HCT116 (cell line): ENCODE results near the gene SSMEM1.

ENCODE experiments used
- CEBPB ChIP-seq: IDR thresholded peaks from 2 replicates; pipeline ENCODE4 v1.6.1; 2012; ENCODE audit warnings: low read depth
- CTCF ChIP-seq, 3 experiments: fragments of 200-600 bp in 1 of 3; sonication (generic) in 1 of 3; IDR thresholded peaks in 2 of 3; conservative IDR thresholded peaks in 1 of 3; 2 replicates each; pipeline ENCODE4 v1.5.1; 2012 to 2017; ENCODE audit warnings: low read depth in 2 of 3, low read length in 2 of 3, antibody characterized with exemption in 1 of 3, borderline replicate concordance in 1 of 3, control low read depth in 1 of 3, mild to moderate bottlenecking in 1 of 3, mixed read lengths in 1 of 3, mixed run types in 1 of 3, moderate library complexity in 1 of 3; ENCODE audit not compliant: insufficient read depth in 1 of 3
- ELF1 ChIP-seq: IDR thresholded peaks from 2 replicates; pipeline ENCODE4 v1.6.1; 2012; ENCODE audit warnings: low read depth, borderline replicate concordance
- EZH2 ChIP-seq: fragments of 200-600 bp; sonication (generic); IDR thresholded peaks from 2 replicates; pipeline ENCODE4 v1.6.1; 2017; ENCODE audit warnings: antibody characterized with exemption, mixed run types
- MAX ChIP-seq: IDR thresholded peaks from 2 replicates; pipeline ENCODE4 v1.6.1; 2012
- POLR2A ChIP-seq: IDR thresholded peaks from 2 replicates; pipeline ENCODE4 v1.7.0; 2011; ENCODE audit warnings: borderline replicate concordance; ENCODE audit not compliant: insufficient read depth, insufficient read length; ENCODE audit errors: extremely low read depth
- POLR2AphosphoS5 ChIP-seq: IDR thresholded peaks from 2 replicates; pipeline ENCODE4 v1.6.1; 2011; ENCODE audit warnings: mild to moderate bottlenecking, low read depth, low read length, moderate library complexity
- RAD21 ChIP-seq: IDR thresholded peaks from 2 replicates; pipeline ENCODE4 v1.6.1; 2012; ENCODE audit warnings: low read depth, mild to moderate bottlenecking
- YY1 ChIP-seq: IDR thresholded peaks from 2 replicates; pipeline ENCODE4 v1.6.1; 2011; ENCODE audit warnings: low read length, low read depth, moderate library complexity, mild to moderate bottlenecking; ENCODE audit not compliant: insufficient replicate concordance; ENCODE audit errors: extremely low read depth
- TF ChIP-seq, protein P1 (sequence below): IDR thresholded peaks from 2 replicates; pipeline ENCODE4 v1.6.1; 2012; ENCODE audit warnings: low read depth

DNA sequence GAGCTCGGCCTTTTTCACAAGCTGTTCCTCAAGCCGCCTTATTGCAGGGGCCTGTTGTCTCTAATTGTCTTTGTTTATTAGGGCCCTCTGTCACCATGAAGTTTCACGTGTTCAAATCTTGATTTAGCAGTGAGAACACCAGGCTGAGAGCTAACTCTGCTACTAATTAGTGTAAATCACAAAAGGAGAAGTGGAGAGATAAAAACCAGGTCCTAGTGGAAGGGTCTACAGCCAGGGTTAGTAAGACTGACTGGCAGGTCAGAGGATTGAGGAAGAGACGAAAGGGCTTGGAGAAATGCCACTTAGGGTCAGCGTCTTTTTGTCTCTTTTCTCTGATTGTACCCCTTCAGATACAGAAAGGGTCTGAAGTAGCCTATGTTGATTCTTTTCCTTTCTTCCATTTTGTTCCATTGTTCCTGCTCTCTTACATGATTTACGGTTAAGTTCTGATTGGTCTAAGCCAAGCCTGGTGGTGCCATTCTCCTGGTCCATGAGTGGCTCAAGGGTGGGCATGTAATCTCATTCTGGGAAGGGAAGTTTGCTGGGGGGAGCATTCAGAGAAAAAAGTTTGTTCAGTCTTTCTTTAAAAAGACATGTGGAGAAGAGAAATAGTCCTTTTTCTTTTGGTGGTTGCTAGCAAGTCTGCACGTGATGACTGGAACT is 21.3 kb downstream of the SSMEM1 start:
- TF ChIP-seq EZH2 (no peak), POLR2AphosphoS5 (no peak), POLR2A (no peak), MAX (no peak), ELF1 (no peak), CTCF (IDR thresholded peaks at IDR 0.05 in 2 of 3, conservative IDR thresholded peaks at IDR 0.05 in 1 of 3; ENCODE audit: borderline replicate concordance in 1 of 3, insufficient read depth in 1 of 3, low read depth in 2 of 3, low read length in 2 of 3) (no peak), YY1 (no peak), CEBPB (no peak), RAD21 (no peak)
- TF ChIP-seq, protein P1, sequence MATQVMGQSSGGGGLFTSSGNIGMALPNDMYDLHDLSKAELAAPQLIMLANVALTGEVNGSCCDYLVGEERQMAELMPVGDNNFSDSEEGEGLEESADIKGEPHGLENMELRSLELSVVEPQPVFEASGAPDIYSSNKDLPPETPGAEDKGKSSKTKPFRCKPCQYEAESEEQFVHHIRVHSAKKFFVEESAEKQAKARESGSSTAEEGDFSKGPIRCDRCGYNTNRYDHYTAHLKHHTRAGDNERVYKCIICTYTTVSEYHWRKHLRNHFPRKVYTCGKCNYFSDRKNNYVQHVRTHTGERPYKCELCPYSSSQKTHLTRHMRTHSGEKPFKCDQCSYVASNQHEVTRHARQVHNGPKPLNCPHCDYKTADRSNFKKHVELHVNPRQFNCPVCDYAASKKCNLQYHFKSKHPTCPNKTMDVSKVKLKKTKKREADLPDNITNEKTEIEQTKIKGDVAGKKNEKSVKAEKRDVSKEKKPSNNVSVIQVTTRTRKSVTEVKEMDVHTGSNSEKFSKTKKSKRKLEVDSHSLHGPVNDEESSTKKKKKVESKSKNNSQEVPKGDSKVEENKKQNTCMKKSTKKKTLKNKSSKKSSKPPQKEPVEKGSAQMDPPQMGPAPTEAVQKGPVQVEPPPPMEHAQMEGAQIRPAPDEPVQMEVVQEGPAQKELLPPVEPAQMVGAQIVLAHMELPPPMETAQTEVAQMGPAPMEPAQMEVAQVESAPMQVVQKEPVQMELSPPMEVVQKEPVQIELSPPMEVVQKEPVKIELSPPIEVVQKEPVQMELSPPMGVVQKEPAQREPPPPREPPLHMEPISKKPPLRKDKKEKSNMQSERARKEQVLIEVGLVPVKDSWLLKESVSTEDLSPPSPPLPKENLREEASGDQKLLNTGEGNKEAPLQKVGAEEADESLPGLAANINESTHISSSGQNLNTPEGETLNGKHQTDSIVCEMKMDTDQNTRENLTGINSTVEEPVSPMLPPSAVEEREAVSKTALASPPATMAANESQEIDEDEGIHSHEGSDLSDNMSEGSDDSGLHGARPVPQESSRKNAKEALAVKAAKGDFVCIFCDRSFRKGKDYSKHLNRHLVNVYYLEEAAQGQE, result no peak
